Cardiac muscle cell (in vitro differentiated cells and primary cell): ENCODE data around the gene TNFRSF11A. TPM values are rescaled to one million over a fixed set of nuclear protein-coding genes. Genes with fewer than 3 reads are reported as not detected.
A peak's percentile ranks its signal among the peaks of the same experiment; 100 is the strongest.

Experiments
- DNase-seq, 2 donors: peaks; one replicate each; pipeline versions ENCODE4 v3.0.0 to v3.0.0-alpha.2; 2010 to 2017; ENCODE audit warnings: low read depth in 1 of 2, low spot score in 1 of 2
- H3K27ac ChIP-seq: fragments of 200-600 bp; sonication (generic); 2 replicates; pipeline ENCODE4 v1.5.1; 2016
- H3K27me3 ChIP-seq: fragments of 200-600 bp; sonication (generic); 2 replicates; pipeline ENCODE4 v1.6.0; 2016; ENCODE audit warnings: control low read depth
- H3K36me3 ChIP-seq: fragments of 200-600 bp; sonication (generic); 2 replicates; pipeline ENCODE4 v1.5.1; 2016; ENCODE audit warnings: control low read depth
- H3K4me1 ChIP-seq: fragments of 200-600 bp; sonication (generic); 2 replicates; pipeline ENCODE4 v1.8.1; 2017; ENCODE audit warnings: low read depth, mild to moderate bottlenecking, mixed run types
- H3K4me3 ChIP-seq: fragments of 200-600 bp; sonication (generic); 2 replicates; pipeline ENCODE4 v1.5.1; 2016; ENCODE audit warnings: mild to moderate bottlenecking
- H3K9me3 ChIP-seq: fragments of 200-600 bp; sonication (generic); 2 replicates; pipeline ENCODE4 v1.5.1; 2017; ENCODE audit warnings: low read depth, mild to moderate bottlenecking, control low read depth
- polyA plus RNA-seq: library from polyadenylated mRNA; unstranded; fragments of >200 nt; fragmentation: Nextera tagmentation; extraction: Ambion mirVana; gene quantifications from 2 replicates; pipeline ENCODE4 v1.2.1, GENCODE V29; 2016
- total RNA-seq: library from RNA; depleted of rRNA; stranded (reverse); fragments of >200 nt; gene quantifications from 2 replicates; pipeline ENCODE4 v1.2.3, GENCODE V29; 2016
- TF ChIP-seq, protein P1 (sequence below): IDR thresholded peaks from 2 replicates; pipeline ENCODE4 v1.5.1; 2012; ENCODE audit warnings: low read depth, mild to moderate bottlenecking, low read length

The TNFRSF11A gene
- total and polyA plus RNA-seq, 2 experiments from 2014 or later: 0.66 to 1.2 TPM

DNA sequence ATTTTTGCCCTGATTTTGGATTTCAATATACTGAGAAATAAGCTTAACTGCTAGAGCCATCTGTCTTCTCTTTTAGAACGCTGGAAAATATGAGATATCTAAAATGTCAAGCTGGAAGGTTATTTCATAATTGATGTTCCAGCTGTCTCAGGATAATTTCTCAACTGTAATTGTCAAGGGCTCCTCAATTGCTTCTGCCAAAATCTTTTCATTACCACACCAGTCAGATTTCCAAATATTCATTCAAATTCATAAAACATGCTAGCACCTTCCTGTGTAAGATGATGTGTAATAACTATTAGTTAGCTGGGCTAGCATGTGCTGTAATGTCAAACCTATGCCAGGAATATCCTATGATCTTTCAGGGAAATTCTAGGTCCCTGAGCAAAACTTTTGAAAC is 88.1 kb downstream of the TNFRSF11A start:
- no peak overlapping the region for H3K27ac ChIP-seq
- no peak for DNase-seq
- H3K4me1 ChIP-seq: no peaks in the 10 kb centered on the region
- H3K27me3 ChIP-seq: no peaks in the 10 kb centered on the region
- no peaks in the 10 kb centered on the region for H3K36me3 ChIP-seq
- H3K9me3 ChIP-seq: no peaks in the 10 kb centered on the region
- no peak overlapping the region for H3K4me3 ChIP-seq
- TF ChIP-seq, protein P1, sequence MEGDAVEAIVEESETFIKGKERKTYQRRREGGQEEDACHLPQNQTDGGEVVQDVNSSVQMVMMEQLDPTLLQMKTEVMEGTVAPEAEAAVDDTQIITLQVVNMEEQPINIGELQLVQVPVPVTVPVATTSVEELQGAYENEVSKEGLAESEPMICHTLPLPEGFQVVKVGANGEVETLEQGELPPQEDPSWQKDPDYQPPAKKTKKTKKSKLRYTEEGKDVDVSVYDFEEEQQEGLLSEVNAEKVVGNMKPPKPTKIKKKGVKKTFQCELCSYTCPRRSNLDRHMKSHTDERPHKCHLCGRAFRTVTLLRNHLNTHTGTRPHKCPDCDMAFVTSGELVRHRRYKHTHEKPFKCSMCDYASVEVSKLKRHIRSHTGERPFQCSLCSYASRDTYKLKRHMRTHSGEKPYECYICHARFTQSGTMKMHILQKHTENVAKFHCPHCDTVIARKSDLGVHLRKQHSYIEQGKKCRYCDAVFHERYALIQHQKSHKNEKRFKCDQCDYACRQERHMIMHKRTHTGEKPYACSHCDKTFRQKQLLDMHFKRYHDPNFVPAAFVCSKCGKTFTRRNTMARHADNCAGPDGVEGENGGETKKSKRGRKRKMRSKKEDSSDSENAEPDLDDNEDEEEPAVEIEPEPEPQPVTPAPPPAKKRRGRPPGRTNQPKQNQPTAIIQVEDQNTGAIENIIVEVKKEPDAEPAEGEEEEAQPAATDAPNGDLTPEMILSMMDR: no peak

DNA sequence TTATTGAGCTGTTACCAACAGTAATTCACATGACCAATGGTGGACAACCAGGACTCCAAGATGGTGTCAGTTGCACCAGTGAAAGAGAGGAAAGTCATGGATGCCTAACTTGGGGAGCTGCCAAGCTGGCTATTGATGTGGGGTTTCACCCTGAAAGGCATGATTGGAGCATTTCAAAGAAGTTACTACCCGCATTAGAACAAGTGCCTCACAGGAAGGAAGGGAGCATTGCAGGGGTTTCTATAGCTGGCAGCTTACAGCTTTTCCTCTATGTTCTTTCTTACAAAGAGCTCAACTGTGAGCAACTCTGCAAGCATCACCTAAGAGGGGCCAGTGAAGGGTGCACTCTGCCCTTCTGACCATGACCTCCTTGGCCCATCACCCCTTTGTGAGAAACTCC is 93.1 kb downstream of the TNFRSF11A start:
- H3K27ac ChIP-seq: no peak overlapping the region
- H3K27me3 ChIP-seq: no peaks in the 10 kb centered on the region
- no peaks in the 10 kb centered on the region for H3K4me1 ChIP-seq
- H3K4me3 ChIP-seq: no peak overlapping the region
- H3K9me3 ChIP-seq: no peaks in the 10 kb centered on the region
- TF ChIP-seq, protein P1: no peak
- no peak for DNase-seq
- H3K36me3 ChIP-seq: no peaks in the 10 kb centered on the region

DNA sequence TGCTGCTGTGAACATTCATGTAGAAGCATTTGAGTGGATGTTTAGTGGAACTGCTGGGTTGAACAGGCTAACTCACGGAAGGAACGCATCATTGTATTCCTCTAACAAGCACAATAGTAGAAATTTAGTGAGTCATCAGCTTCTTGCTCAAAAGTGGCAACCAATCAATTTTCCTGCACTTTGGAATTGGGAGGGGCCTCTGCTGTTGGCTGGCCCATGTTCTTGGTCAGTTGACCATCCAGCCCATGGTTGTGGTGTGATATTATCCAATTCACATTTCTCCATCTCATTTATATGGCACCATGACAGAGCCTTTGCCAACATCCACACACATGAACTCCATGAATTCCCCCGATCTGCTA is 95.0 kb downstream of the TNFRSF11A start:
- peak in 1 of 2 donors; percentile 48 for DNase-seq
- H3K9me3 ChIP-seq: no peaks in the 10 kb centered on the region
- H3K36me3 ChIP-seq: no peaks in the 10 kb centered on the region
- H3K27ac ChIP-seq: no peak overlapping the region
- TF ChIP-seq, protein P1: no peak
- no peak overlapping the region for H3K4me3 ChIP-seq
- H3K27me3 ChIP-seq: no peaks in the 10 kb centered on the region
- no peaks in the 10 kb centered on the region for H3K4me1 ChIP-seq

- DNase-seq: peak in 1 of 2 donors; percentile 73
- Histone ChIP-seq H3K36me3 (no peaks in the 10 kb centered on the region), H3K27me3 (no peaks in the 10 kb centered on the region), H3K4me1 (no peaks in the 10 kb centered on the region), H3K27ac (no peak overlapping the region), H3K9me3 (no peaks in the 10 kb centered on the region), H3K4me3 (no peak overlapping the region)
- TF ChIP-seq, protein P1: no peak
Measured at GRCh38 chr18:62420513-62421209, 95.6 kb downstream of the TNFRSF11A start.

DNA sequence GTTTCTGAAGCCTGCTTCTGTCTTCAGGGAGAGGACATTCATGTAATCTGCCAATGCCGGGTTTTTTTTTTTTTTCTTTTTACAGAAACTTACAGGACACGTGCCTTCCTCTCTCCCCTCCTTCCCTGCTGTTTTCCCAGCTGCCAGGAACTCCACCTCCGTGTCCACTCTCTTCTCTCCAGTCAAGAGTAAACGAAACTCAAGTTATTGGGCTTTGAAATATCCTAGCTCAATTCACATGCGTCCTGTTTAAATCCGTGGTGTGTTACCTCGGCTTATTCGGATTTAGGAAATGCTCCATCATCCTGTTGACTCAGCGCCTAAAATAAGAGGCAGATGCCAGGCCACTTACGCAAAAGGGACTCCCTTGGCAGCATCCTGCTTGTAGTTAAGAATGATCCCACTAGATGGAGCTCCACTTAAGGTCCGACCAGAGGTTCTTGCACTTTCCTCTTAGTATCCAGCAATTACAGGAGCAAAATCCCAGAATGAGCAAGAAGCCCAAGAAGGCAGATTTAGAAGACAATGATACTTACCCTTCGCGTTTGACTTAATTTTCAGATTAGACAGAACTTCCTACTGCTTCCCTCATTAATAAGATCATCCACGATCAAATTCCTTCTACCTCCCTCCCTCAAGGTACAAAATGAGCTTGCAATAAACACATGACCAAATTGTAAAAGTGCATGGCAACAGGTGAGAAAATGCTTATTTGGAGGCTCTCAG is 100.5 kb downstream of the TNFRSF11A start:
- H3K4me3 ChIP-seq: no peak overlapping the region
- TF ChIP-seq, protein P1: peak; percentile 82
- peak; percentile 82 to 98 for DNase-seq
- H3K4me1 ChIP-seq: no peaks in the 10 kb centered on the region
- no peaks in the 10 kb centered on the region for H3K36me3 ChIP-seq
- H3K27me3 ChIP-seq: no peaks in the 10 kb centered on the region
- no peaks in the 10 kb centered on the region for H3K9me3 ChIP-seq
- no peak overlapping the region for H3K27ac ChIP-seq
